Prostate gland (tissue), 2 donors: ENCODE data around the gene ITGB2. TPM values are rescaled to one million over a fixed set of nuclear protein-coding genes. Genes with fewer than 3 reads are reported as not detected.

Source experiments
- DNase-seq: peaks from one replicate; pipeline ENCODE4 v3.0.0-alpha.2; 2019; ENCODE audit warnings: low spot score
- H3K27ac ChIP-seq, 2 donors: fragments of 200-600 bp; sonication (generic); 2 replicates each; pipeline ENCODE4 v1.5.1; 2017 to 2019
- H3K27me3 ChIP-seq: fragments of 200-600 bp; sonication (generic); replicated peaks from 2 replicates; pipeline ENCODE4 v1.5.1; 2019; ENCODE audit not compliant: insufficient read depth
- H3K36me3 ChIP-seq, 2 donors: fragments of 200-600 bp; sonication (generic); 1 replicate in 1 of 2; 2 replicates in 1 of 2; pipeline versions ENCODE4 v1.5.1 to v1.8.1; 2017 to 2019
- H3K4me1 ChIP-seq: fragments of 200-600 bp; sonication (generic); replicated peaks from 2 replicates; pipeline ENCODE4 v1.5.1; 2019
- H3K4me3 ChIP-seq, 2 donors: fragments of 200-600 bp; sonication (generic); 2 replicates each; pipeline ENCODE4 v1.5.1; 2017 to 2019
- H3K9me3 ChIP-seq: fragments of 200-600 bp; sonication (generic); 2 replicates; pipeline ENCODE4 v1.5.1; 2017
- CTCF ChIP-seq, 4 experiments: fragments of 200-600 bp in 2 of 4; fragments of 450-650 bp in 2 of 4; sonication (generic) in 2 of 4; IDR thresholded peaks; 1 replicate in 3 of 4; 2 replicates in 1 of 4; pipeline ENCODE4 v1.5.1; 2016 to 2019; ENCODE audit warnings: antibody characterized with exemption in 4 of 4, mild to moderate bottlenecking in 2 of 4, moderate library complexity in 2 of 4
- POLR2A ChIP-seq: fragments of 450-650 bp; IDR thresholded peaks from one replicate; pipeline ENCODE4 v1.6.1; 2016; ENCODE audit warnings: antibody characterized with exemption, mild to moderate bottlenecking
- POLR2AphosphoS5 ChIP-seq: sonication (generic); formaldehyde crosslinking; IDR thresholded peaks from one replicate; pipeline ENCODE4 v1.6.1; 2017; ENCODE audit warnings: antibody characterized with exemption
- WGBS: methylation state at CpG from one replicate; pipeline ENCODE4 v1.1.5; 2018; 5-methylcytosine and 5-hydroxymethylcytosine counted together
- intact Hi-C: fragments of 100-400 bp; cut with DNase I; formaldehyde crosslinking; loops from one replicate; pipeline ENCODE4 v1.14.2; 2022
- total RNA-seq, 2 donors: library from RNA; depleted of rRNA; stranded (reverse); fragments of >200 nt; gene quantifications; one replicate each; pipeline ENCODE4 v1.1.0, GENCODE V29; 2016

The ITGB2 gene
- total RNA-seq, 2 donors from 2014 or later, result 23.1 to 56.1 TPM

GRCh38 chr21:44873356-44874239, 47.1 kb downstream of the ITGB2 start, which contains the start of gene PTTG1IP:
TSS of gene PTTG1IP (minus strand) at chr21:44873690. CDS start at chr21:44873616, 74 bp downstream.
- peak within 1 kb of the TSS; percentile 77 to 84 for H3K4me3 ChIP-seq
- no peaks in the 10 kb centered on the region for H3K36me3 ChIP-seq
- TF ChIP-seq CTCF (IDR thresholded peaks at IDR 0.05), result peak in 1 of 4 experiments; percentile 19
- TF ChIP-seq POLR2AphosphoS5, result peak; percentile 97
- peak; percentile 84 for TF ChIP-seq POLR2A
- intact Hi-C loops, result loop anchor here (2.0 to 5.0 kb wide), 2 partner anchors 56 to 73 kb away; partner anchors contain the start of genes SUMO3 and UBE2G2
- H3K27me3 ChIP-seq, result no peaks in the 10 kb centered on the region
- H3K9me3 ChIP-seq, result no peaks in the 10 kb centered on the region
- peak; percentile 97 for DNase-seq
- peak within 1 kb of the TSS; percentile 80 to 86 for H3K27ac ChIP-seq
- 1% methylated on average over 85 of the region's 123 CpGs for WGBS
- H3K4me1 ChIP-seq, result peaks cover 23% of the 10 kb centered on the region

- Histone ChIP-seq H3K27ac (peak overlapping the region; percentile 80 to 86), H3K4me1 (peaks cover 23% of the 10 kb centered on the region), H3K36me3 (no peaks in the 10 kb centered on the region), H3K4me3 (peak overlapping the region; percentile 77 to 84), H3K9me3 (no peaks in the 10 kb centered on the region), H3K27me3 (no peaks in the 10 kb centered on the region)
- 1% methylated on average over 32 of the region's 65 CpGs for WGBS
- intact Hi-C loops, result loop anchor here (5.0 kb wide), 1 partner anchor 56 kb away; the partner anchor contains the start of gene SUMO3
- TF ChIP-seq CTCF (IDR thresholded peaks at IDR 0.05) (no peak), POLR2A (no peak), POLR2AphosphoS5 (no peak)
- DNase-seq, result peak; percentile 33
Observed at GRCh38 chr21:44872649-44873355, 47.9 kb downstream of the ITGB2 start.

- DNase-seq, result no peak
- Histone ChIP-seq H3K9me3 (no peaks in the 10 kb centered on the region), H3K4me3 (peak overlapping the region; percentile 77 to 84), H3K36me3 (no peaks in the 10 kb centered on the region), H3K27ac (peak overlapping the region; percentile 80 to 86), H3K27me3 (no peaks in the 10 kb centered on the region), H3K4me1 (peaks cover 23% of the 10 kb centered on the region)
- WGBS, result 10% methylated on average over 3 of the region's 3 CpGs
- intact Hi-C loops, result loop anchor here (5.0 kb wide), 1 partner anchor 55 kb away; the partner anchor contains the start of gene SUMO3
- TF ChIP-seq POLR2A (no peak), POLR2AphosphoS5 (no peak), CTCF (IDR thresholded peaks at IDR 0.05) (peak in 1 of 4 experiments; percentile 28)
Observed at GRCh38 chr21:44872323-44872648, 48.4 kb downstream of the ITGB2 start.

GRCh38 chr21:44871576-44872269, 49.0 kb downstream of the ITGB2 start:
- peak; percentile 47 for DNase-seq
- Histone ChIP-seq H3K9me3 (no peaks in the 10 kb centered on the region), H3K4me1 (peaks cover 26% of the 10 kb centered on the region), H3K36me3 (no peaks in the 10 kb centered on the region), H3K27ac (peak overlapping the region; percentile 80 to 86), H3K4me3 (peak overlapping the region; percentile 77 to 84), H3K27me3 (no peaks in the 10 kb centered on the region)
- WGBS, result 17% methylated on average over 14 of the region's 14 CpGs
- no peak for TF ChIP-seq CTCF (IDR thresholded peaks at IDR 0.05)
- TF ChIP-seq POLR2AphosphoS5, result no peak
- no peak for TF ChIP-seq POLR2A
- intact Hi-C loops, result loop anchor here (5.0 kb wide), 1 partner anchor 54 kb away; the partner anchor contains the start of gene SUMO3
